Liver (tissue), 9 donors: ENCODE results near the gene UTF1. TPM values are rescaled to one million over a fixed set of nuclear protein-coding genes. Genes with fewer than 3 reads are reported as not detected.

ENCODE experiments used
- DNase-seq: peaks from one replicate; pipeline ENCODE4 v3.0.0-alpha.2; 2017; ENCODE audit warnings: low spot score
- H3K27ac ChIP-seq, 2 donors: one replicate each; pipeline ENCODE4 v1.7.0; 2013; ENCODE audit warnings: inconsistent platforms in 2 of 2, low read length in 2 of 2, control low read depth in 1 of 2, low read depth in 1 of 2, mild to moderate bottlenecking in 1 of 2
- H3K27me3 ChIP-seq, 4 donors: one replicate each; pipeline versions ENCODE4 v1.6.1 to v1.7.0; 2013; ENCODE audit warnings: low read length in 3 of 4, inconsistent platforms in 1 of 4, mild to moderate bottlenecking in 1 of 4, moderate library complexity in 1 of 4; ENCODE audit not compliant: control insufficient read depth in 4 of 4, insufficient read depth in 4 of 4
- H3K36me3 ChIP-seq, 4 donors: one replicate each; pipeline versions ENCODE4 v1.6.1 to v1.7.0; 2013; ENCODE audit warnings: low read length in 3 of 4, mild to moderate bottlenecking in 3 of 4, low read depth in 1 of 4, moderate library complexity in 1 of 4; ENCODE audit not compliant: control insufficient read depth in 4 of 4, insufficient read depth in 3 of 4
- H3K4me1 ChIP-seq, 4 donors: one replicate each; pipeline versions ENCODE4 v1.6.1 to v1.7.0; 2013; ENCODE audit warnings: low read length in 3 of 4, mild to moderate bottlenecking in 3 of 4, moderate library complexity in 1 of 4; ENCODE audit not compliant: control insufficient read depth in 4 of 4, insufficient read depth in 4 of 4
- H3K4me3 ChIP-seq, 3 donors: one replicate each; pipeline versions ENCODE4 v1.6.1 to v1.7.0; 2013; ENCODE audit warnings: low read length in 3 of 3, control low read depth in 1 of 3, low read depth in 1 of 3, mild to moderate bottlenecking in 1 of 3
- H3K9ac ChIP-seq, 2 donors: one replicate each; pipeline ENCODE4 v1.7.0; 2013; ENCODE audit warnings: low read length in 2 of 2, mild to moderate bottlenecking in 2 of 2, moderate library complexity in 2 of 2, control low read depth in 1 of 2, low read depth in 1 of 2
- H3K9me3 ChIP-seq, 4 donors: one replicate each; pipeline versions ENCODE4 v1.6.1 to v1.7.0; 2013; ENCODE audit warnings: low read length in 3 of 4; ENCODE audit not compliant: control insufficient read depth in 4 of 4
- ATF3 ChIP-seq: IDR thresholded peaks from 2 replicates; pipeline ENCODE4 v1.6.1; 2016; ENCODE audit warnings: antibody characterized with exemption
- CTCF ChIP-seq: fragments of 150-350 bp; IDR thresholded peaks from 2 replicates; pipeline ENCODE4 v1.5.1; 2017; ENCODE audit warnings: improper control_type of control experiment, low read depth, low read length; ENCODE audit not compliant: missing input control
- FOXA1 ChIP-seq: IDR thresholded peaks from 2 replicates; pipeline ENCODE4 v1.6.1; 2016; ENCODE audit warnings: antibody characterized with exemption
- FOXA2 ChIP-seq: IDR thresholded peaks from 2 replicates; pipeline ENCODE4 v1.6.1; 2016; ENCODE audit warnings: antibody characterized with exemption
- HNF4A ChIP-seq, 2 donors: conservative IDR thresholded peaks; 2 replicates each; pipeline ENCODE4 v1.6.1; 2016; ENCODE audit warnings: antibody characterized with exemption in 2 of 2, mild to moderate bottlenecking in 2 of 2
- HNF4G ChIP-seq: IDR thresholded peaks from 2 replicates; pipeline ENCODE4 v1.6.1; 2016; ENCODE audit warnings: antibody characterized with exemption
- JUND ChIP-seq, 2 donors: IDR thresholded peaks; 2 replicates each; pipeline ENCODE4 v1.6.1; 2016; ENCODE audit warnings: antibody characterized with exemption in 2 of 2
- MAX ChIP-seq: IDR thresholded peaks from 2 replicates; pipeline ENCODE4 v1.6.1; 2016; ENCODE audit warnings: antibody characterized with exemption
- NR2F2 ChIP-seq: IDR thresholded peaks from 2 replicates; pipeline ENCODE4 v1.6.1; 2016; ENCODE audit warnings: antibody characterized with exemption
- RAD21 ChIP-seq, 2 donors: IDR thresholded peaks; 2 replicates each; pipeline ENCODE4 v1.6.1; 2016; ENCODE audit warnings: antibody characterized with exemption in 2 of 2, mild to moderate bottlenecking in 2 of 2
- REST ChIP-seq: IDR thresholded peaks from 2 replicates; pipeline ENCODE4 v1.6.1; 2016; ENCODE audit warnings: antibody characterized with exemption, mild to moderate bottlenecking
- RXRA ChIP-seq, 2 donors: IDR thresholded peaks; 2 replicates each; pipeline ENCODE4 v1.6.1; 2017 to 2018; ENCODE audit warnings: antibody characterized with exemption in 2 of 2, mild to moderate bottlenecking in 1 of 2
- YY1 ChIP-seq: IDR thresholded peaks from 2 replicates; pipeline ENCODE4 v1.6.1; 2016; ENCODE audit warnings: antibody characterized with exemption, mild to moderate bottlenecking
- ZBTB33 ChIP-seq: IDR thresholded peaks from 2 replicates; pipeline ENCODE4 v1.6.1; 2016; ENCODE audit warnings: antibody characterized with exemption
- WGBS: extraction: QIAGEN DNeasy Blood & Tissue Kit; methylation state at CpG from one replicate; pipeline ENCODE4 v1.1.7; 2013; 5-methylcytosine and 5-hydroxymethylcytosine counted together
- polyA plus RNA-seq, 2 donors: library from polyadenylated mRNA; stranded (reverse) in 1 of 2; unstranded in 1 of 2; fragments of 200-250 nt in 1 of 2; fragments of >200 nt in 1 of 2; fragmentation: Nextera tagmentation in 1 of 2; extraction: Ambion mirVana in 1 of 2; gene quantifications; one replicate each; pipeline versions ENCODE4 v1.2.1 to v1.2.3, GENCODE V29; 2013 to 2015
- total RNA-seq, 2 donors: library from RNA; depleted of rRNA; stranded (reverse); fragments of >200 nt; gene quantifications; one replicate each; pipeline ENCODE4 v1.2.3, GENCODE V29; 2014
- donor health status: healthy.
- donor health status: healthy.
- donor health status: healthy.
- donor health status: healthy.
- donor health status: healthy.

Gene UTF1
- total and polyA plus RNA-seq, 4 donors, result not detected

GRCh38 chr10:133263674-133264073, 33.7 kb downstream of the UTF1 start:
- Histone ChIP-seq H3K4me3 (no peak overlapping the region), H3K4me1 (peaks cover 3 to 14% (median 8%) of the 10 kb centered on the region in 4 donors), H3K9ac (no peak overlapping the region), H3K9me3 (no peaks in the 10 kb centered on the region), H3K27ac (no peak overlapping the region), H3K27me3 (no peaks in the 10 kb centered on the region), H3K36me3 (peaks cover 2 to 5% (median 5%) of the 10 kb centered on the region in 4 donors)
- WGBS, result 91% methylated on average over 10 of the region's 10 CpGs
- DNase-seq, result no peak
- TF ChIP-seq FOXA1 (no peak), ATF3 (no peak), CTCF (no peak), RAD21 (IDR thresholded peaks at IDR 0.05) (no peak), HNF4G (no peak), ZBTB33 (no peak), YY1 (no peak), FOXA2 (no peak), REST (no peak)

GRCh38 chr10:133264461-133264860, 34.4 kb downstream of the UTF1 start:
- H3K27ac ChIP-seq, result no peak overlapping the region
- no peaks in the 10 kb centered on the region for H3K9me3 ChIP-seq
- no peak for DNase-seq
- WGBS, result 78% methylated on average over 9 of the region's 9 CpGs
- peaks cover 3 to 12% (median 8%) of the 10 kb centered on the region in 4 donors for H3K4me1 ChIP-seq
- H3K9ac ChIP-seq, result no peak overlapping the region
- TF ChIP-seq FOXA1 (no peak), RXRA (IDR thresholded peaks at IDR 0.05) (no peak), HNF4A (conservative IDR thresholded peaks at IDR 0.05) (no peak), ZBTB33 (no peak), RAD21 (IDR thresholded peaks at IDR 0.05) (no peak), YY1 (no peak), FOXA2 (no peak), JUND (IDR thresholded peaks at IDR 0.05) (no peak), NR2F2 (no peak), ATF3 (no peak), REST (no peak), HNF4G (no peak), MAX (no peak)
- H3K27me3 ChIP-seq, result no peaks in the 10 kb centered on the region
- peaks cover 2 to 10% (median 5%) of the 10 kb centered on the region in 4 donors for H3K36me3 ChIP-seq
- no peak overlapping the region for H3K4me3 ChIP-seq
